Spleen (tissue), 7 donors: ENCODE results near the gene SPATA1.

ENCODE experiments used
- CTCF ChIP-seq, 11 experiments: fragments of 200-600 bp in 7 of 11; fragments of 450-650 bp in 4 of 11; sonication (generic) in 4 of 11; IDR thresholded peaks in 8 of 11; conservative IDR thresholded peaks in 3 of 11; 1 replicate in 7 of 11; 2 replicates in 4 of 11; pipeline versions ENCODE4 v1.4.0 to v1.8.0; 2016 to 2021; ENCODE audit warnings: antibody characterized with exemption in 11 of 11, inconsistent platforms in 4 of 11, mild to moderate bottlenecking in 1 of 11
- POLR2A ChIP-seq, 3 donors: fragments of 450-650 bp; IDR thresholded peaks; one replicate each; pipeline ENCODE4 v1.5.1; 2017; ENCODE audit warnings: antibody characterized with exemption in 3 of 3, mild to moderate bottlenecking in 1 of 3
- donor health status: DM: no; HTN: no; CAD: no; lungs with moderate emphysema.
- donor health status: DM: no; HTN: no; CAD: no.
- donor health status: DM: no; HTN: no; CAD: no.

DNA sequence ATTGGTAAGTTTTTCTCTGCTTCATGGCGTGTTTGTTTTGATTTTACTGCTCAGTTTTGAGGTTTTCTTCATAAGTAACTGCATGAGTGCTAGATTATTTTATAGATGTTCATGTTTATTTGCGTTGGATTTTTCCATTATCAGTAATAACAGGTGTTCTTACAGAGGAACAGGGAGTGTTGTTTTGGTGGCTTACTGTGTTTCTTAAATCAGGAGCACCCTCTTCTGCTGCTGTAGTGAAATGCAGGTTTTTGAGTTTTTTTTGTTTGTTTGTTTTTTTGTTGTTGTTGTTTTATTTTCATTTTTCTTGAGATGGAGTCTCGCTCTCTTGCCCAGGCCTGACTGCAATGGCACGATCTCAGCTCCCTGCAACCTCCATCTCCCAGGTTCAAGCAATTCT, 35.5 kb downstream of the SPATA1 start:
- TF ChIP-seq CTCF (IDR thresholded peaks at IDR 0.05 in 8 of 11, conservative IDR thresholded peaks at IDR 0.05 in 3 of 11) (no peak), POLR2A (IDR thresholded peaks at IDR 0.05) (no peak)
